IMR-90 (cell line): Measurements from ENCODE around the gene FARP1. TPM values are rescaled to one million over a fixed set of nuclear protein-coding genes. Genes with fewer than 3 reads are reported as not detected.
A peak's percentile ranks its signal among the peaks of the same experiment; 100 is the strongest.

Source experiments
- ATAC-seq: fragments of 200-7000 bp; cut with Tn5 transposase; 2 replicates; pipeline ENCODE4 v1.9.1; 2020; ENCODE audit warnings: low read depth, mild to moderate bottlenecking, moderate library complexity
- BruUV-seq: library from RNA; stranded (reverse); fragments of 400-500 nt; replicated peaks from 2 replicates; lab custom pipeline; 2021; lab: Mats Ljungman, UMichigan
- CTCF ChIA-PET: fragments of 300-600 bp; formaldehyde crosslinking; extraction: SDS; loops from one replicate; lab custom pipeline; 2021; ENCODE audit warnings: antibody characterized with exemption; lab: Yijun Ruan, JAX
- POLR2A ChIA-PET: fragments of 300-600 bp; sonication (Branson Sonifier 250); formaldehyde crosslinking; loops from one replicate; lab custom pipeline; 2022; ENCODE audit warnings: antibody characterized with exemption; ENCODE audit not compliant: unreplicated experiment; lab: Charles Lee
- DNase-seq: peaks from one replicate; pipeline ENCODE4 v3.0.0; 2013
- H2AFZ ChIP-seq: replicated peaks from 2 replicates; pipeline ENCODE3; 2013; ENCODE audit warnings: low read length, mild to moderate bottlenecking; ENCODE audit not compliant: poor library complexity
- H2AK5ac ChIP-seq: 2 replicates; pipeline ENCODE4 v1.6.1; 2013; ENCODE audit warnings: low read depth, low read length, inconsistent platforms
- H2AK9ac ChIP-seq: replicated peaks from 2 replicates; pipeline ENCODE3; 2013; ENCODE audit warnings: mild to moderate bottlenecking, low read depth, low read length, moderate library complexity; ENCODE audit not compliant: poor library complexity
- H2BK120ac ChIP-seq: 2 replicates; pipeline ENCODE4 v1.6.1; 2013; ENCODE audit warnings: low read depth, low read length, inconsistent platforms
- H2BK15ac ChIP-seq: 3 replicates; pipeline ENCODE4 v1.6.1; 2013; ENCODE audit warnings: low read depth, low read length, inconsistent platforms
- H2BK20ac ChIP-seq: 2 replicates; pipeline ENCODE4 v1.6.1; 2013; ENCODE audit warnings: low read depth, mild to moderate bottlenecking, inconsistent platforms, low read length, moderate library complexity
- H2BK5ac ChIP-seq: 2 replicates; pipeline ENCODE4 v1.6.1; 2013; ENCODE audit warnings: mild to moderate bottlenecking, low read depth, low read length, inconsistent platforms; ENCODE audit not compliant: poor library complexity, severe bottlenecking
- H3K14ac ChIP-seq: replicated peaks from 2 replicates; pipeline ENCODE4 v1.6.1; 2013; ENCODE audit warnings: low read depth, low read length, inconsistent platforms
- H3K18ac ChIP-seq: 2 replicates; pipeline ENCODE4 v1.6.1; 2013; ENCODE audit warnings: low read depth, low read length, control low read depth
- H3K23ac ChIP-seq: 2 replicates; pipeline ENCODE4 v1.6.1; 2013; ENCODE audit warnings: low read depth, low read length, inconsistent platforms
- H3K27ac ChIP-seq: 2 replicates; pipeline ENCODE4 v1.5.1; 2013; ENCODE audit warnings: mild to moderate bottlenecking, control low read depth, low read length; ENCODE audit not compliant: insufficient read depth
- H3K27me3 ChIP-seq: 2 replicates; pipeline ENCODE4 v1.6.1; 2013; ENCODE audit warnings: low read length; ENCODE audit not compliant: control insufficient read depth, insufficient read depth
- H3K36me3 ChIP-seq: 2 replicates; pipeline ENCODE4 v1.6.1; 2013; ENCODE audit warnings: low read length, mixed read lengths; ENCODE audit not compliant: control insufficient read depth, insufficient read depth
- H3K4ac ChIP-seq: 2 replicates; pipeline ENCODE4 v1.6.1; 2013; ENCODE audit warnings: low read depth, low read length, inconsistent platforms
- H3K4me1 ChIP-seq: 2 replicates; pipeline ENCODE4 v1.6.1; 2013; ENCODE audit warnings: low read length, mixed read lengths; ENCODE audit not compliant: control insufficient read depth, insufficient read depth
- H3K4me2 ChIP-seq: 2 replicates; pipeline ENCODE4 v1.6.1; 2013; ENCODE audit warnings: low read depth, mild to moderate bottlenecking, control low read depth, low read length, moderate library complexity
- H3K4me3 ChIP-seq: 2 replicates; pipeline ENCODE4 v1.5.1; 2013; ENCODE audit warnings: low read depth, mild to moderate bottlenecking, control low read depth, low read length, moderate library complexity; ENCODE audit not compliant: insufficient read depth
- H3K56ac ChIP-seq: 2 replicates; pipeline ENCODE4 v1.6.1; 2013; ENCODE audit warnings: low read length, inconsistent platforms; ENCODE audit not compliant: insufficient read depth; ENCODE audit errors: extremely low read depth
- H3K79me1 ChIP-seq, 2 experiments: 2 replicates each; pipeline ENCODE4 v1.6.1; 2013; ENCODE audit warnings: low read length in 2 of 2, inconsistent platforms in 1 of 2, low read depth in 1 of 2
- H3K9ac ChIP-seq: 2 replicates; pipeline ENCODE4 v1.6.1; 2013; ENCODE audit warnings: low read depth, low read length, control low read depth
- H3K9me1 ChIP-seq: 2 replicates; pipeline ENCODE4 v1.6.1; 2013; ENCODE audit warnings: low read length, inconsistent platforms; ENCODE audit not compliant: insufficient read depth
- H3K9me3 ChIP-seq: 2 replicates; pipeline ENCODE4 v1.6.1; 2013; ENCODE audit warnings: low read length; ENCODE audit not compliant: control insufficient read depth, insufficient read depth
- H4K20me1 ChIP-seq: 2 replicates; pipeline ENCODE4 v1.6.1; 2013; ENCODE audit warnings: low read length, inconsistent platforms; ENCODE audit not compliant: insufficient read depth
- H4K5ac ChIP-seq: 2 replicates; pipeline ENCODE4 v1.6.1; 2013; ENCODE audit warnings: mild to moderate bottlenecking, low read depth, low read length, control low read depth
- H4K8ac ChIP-seq, 2 experiments: 2 replicates each; pipeline ENCODE4 v1.6.1; 2013; ENCODE audit warnings: low read depth in 2 of 2, low read length in 2 of 2, control low read depth in 1 of 2, inconsistent platforms in 1 of 2
- H4K91ac ChIP-seq: 2 replicates; pipeline ENCODE4 v1.6.1; 2013; ENCODE audit warnings: low read depth, low read length, inconsistent platforms; ENCODE audit not compliant: insufficient read depth
- MXI1 ChIP-seq: IDR thresholded peaks from 2 replicates; pipeline ENCODE4 v1.6.1; 2012; ENCODE audit warnings: low read depth, mild to moderate bottlenecking, low read length, moderate library complexity, borderline replicate concordance
- NFE2L2 ChIP-seq: fragments of 150-350 bp; IDR thresholded peaks from 2 replicates; pipeline ENCODE4 v1.6.1; 2016; ENCODE audit warnings: low read depth, mild to moderate bottlenecking, low read length
- RAD21 ChIP-seq: IDR thresholded peaks from 2 replicates; pipeline ENCODE4 v1.6.1; 2012; ENCODE audit warnings: low read length, improper control_type of control experiment
- RFX5 ChIP-seq: IDR thresholded peaks from 2 replicates; pipeline ENCODE4 v1.8.0; 2012; ENCODE audit warnings: low read depth, mild to moderate bottlenecking, low read length, moderate library complexity
- SMC3 ChIP-seq: fragments of 150-350 bp; IDR thresholded peaks from 2 replicates; pipeline ENCODE4 v1.6.1; 2016; ENCODE audit warnings: low read depth, mild to moderate bottlenecking, antibody characterized with exemption, low read length, moderate library complexity
- WGBS, 2 experiments: methylation state at CpG; one replicate each; pipeline versions ENCODE4 v1.1.5 to v1.1.7; 2013; ENCODE audit warnings: missing lambda C conversion rate in 2 of 2; ENCODE audit not compliant: insufficient read length in 1 of 2; ENCODE audit errors: extremely low coverage in 2 of 2; 5-methylcytosine and 5-hydroxymethylcytosine counted together
- dilution Hi-C: fragments of 300-500 bp; cut with HindIII; formaldehyde crosslinking; loops from one replicate; pipeline ENCODE4 v1.14.3; 2018; ENCODE audit warnings: low sequenced_read_pairs; ENCODE audit not compliant: unreplicated experiment
- in situ Hi-C: fragments of 300-500 bp; cut with MboI; formaldehyde crosslinking; loops from 3 replicates; pipeline ENCODE4 v1.14.3; 2019; ENCODE audit warnings: low sequenced_read_pairs, inconsistent platforms, mixed read lengths
- intact Hi-C: fragments of 100-400 bp; cut with micrococcal nuclease; formaldehyde crosslinking; loops from 2 replicates; pipeline ENCODE4 v1.10.0; 2022
- polyA plus RNA-seq, 3 experiments: library from polyadenylated mRNA; depleted of rRNA; stranded (reverse); fragments of >200 nt; gene quantifications; 2 replicates each; pipeline ENCODE4 v1.2.3, GENCODE V29; 2012; ENCODE audit warnings: low replicate concordance in 1 of 3
- total RNA-seq: library from RNA; depleted of rRNA; stranded (reverse); fragments of >200 nt; gene quantifications from 2 replicates; pipeline ENCODE4 v1.2.3, GENCODE V29; 2012
- TF ChIP-seq, protein P1 (sequence below): conservative IDR thresholded peaks from 2 replicates; pipeline ENCODE4 v1.5.1; 2012; ENCODE audit warnings: mild to moderate bottlenecking, low read depth, low read length, improper control_type of control experiment
- TF ChIP-seq, protein P2 (sequence below): fragments of 150-350 bp; IDR thresholded peaks from 2 replicates; pipeline ENCODE4 v1.6.1; 2017; ENCODE audit warnings: mild to moderate bottlenecking, antibody characterized with exemption, low read length, low read depth

FARP1 gene
- total and polyA plus RNA-seq, 2 of the 4 experiments (the other 2 are of a cell fraction), result 39.6 to 57.0 TPM

DNA sequence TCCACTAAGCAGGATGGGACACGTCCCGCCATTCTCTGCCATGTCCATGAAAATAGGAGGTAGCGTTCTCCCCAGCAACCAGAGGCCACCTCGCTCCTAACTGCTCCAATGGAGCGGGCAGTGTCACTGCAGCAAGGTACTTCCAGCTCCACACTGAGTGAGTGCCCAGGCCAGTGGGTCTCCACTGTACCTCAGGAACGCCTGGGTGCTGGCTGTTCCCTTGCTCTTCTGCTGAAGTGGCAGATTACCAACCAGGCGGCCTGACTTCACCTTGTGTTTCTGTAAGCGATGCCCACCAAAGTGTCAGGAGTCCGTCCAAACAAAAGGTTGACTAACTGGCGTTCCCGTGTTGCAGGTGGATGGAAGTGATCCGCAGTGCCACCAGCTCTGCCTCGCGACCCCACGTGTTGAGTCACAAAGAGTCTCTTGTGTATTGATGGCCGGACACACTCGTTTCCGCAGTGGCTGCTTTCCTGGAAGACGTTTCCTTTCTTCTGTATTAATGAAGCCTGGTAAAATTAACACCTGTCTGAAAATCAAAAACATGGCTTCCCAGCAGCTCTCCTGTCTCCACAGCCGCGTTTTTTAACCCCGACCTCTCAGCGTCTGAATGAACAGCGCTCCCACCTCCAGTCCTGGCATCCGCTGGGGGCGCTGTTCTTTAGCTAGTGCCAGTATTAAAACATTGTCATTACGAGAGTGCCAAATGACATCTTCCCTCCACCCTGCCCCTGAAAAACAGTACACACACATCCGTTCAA lies 305.2 kb downstream of the FARP1 start:
- no peaks in the 10 kb centered on the region for H3K27me3 ChIP-seq
- H4K8ac ChIP-seq, result no peak overlapping the region
- DNase-seq (no peak), ATAC-seq (no peak)
- peaks cover 19% of the 10 kb centered on the region for H3K9me1 ChIP-seq
- peaks cover 35% of the 10 kb centered on the region for H4K20me1 ChIP-seq
- ChIA-PET POLR2A (no interaction called here), CTCF (interaction anchor here (1.0 kb wide), 1 partner anchor 34 kb away, joined by 3 read pairs; no protein-coding TSS in a partner anchor)
- H2AFZ ChIP-seq, result peak overlapping the region; percentile 33
- no peak overlapping the region for H2BK120ac ChIP-seq
- peaks cover 12% of the 10 kb centered on the region for H3K4me1 ChIP-seq
- H3K4me3 ChIP-seq, result no peak overlapping the region
- H3K14ac ChIP-seq, result no peak overlapping the region
- intact Hi-C loops (loop anchor here (10.0 kb wide), 1 partner anchor 593 kb away; no protein-coding TSS in a partner anchor), in situ Hi-C loops (loop anchor here (5.0 to 25.0 kb wide), 3 partner anchors 209 to 593 kb away; no protein-coding TSS in a partner anchor), dilution Hi-C loops (no loop called here)
- H3K23ac ChIP-seq, result no peak overlapping the region
- H2BK15ac ChIP-seq, result no peak overlapping the region
- H3K18ac ChIP-seq, result no peak overlapping the region
- H3K9me3 ChIP-seq, result no peaks in the 10 kb centered on the region
- H2AK9ac ChIP-seq, result peak overlapping the region; percentile 68
- peaks cover 6 to 67% of the 10 kb centered on the region in 2 experiments; a peak in 3 of 4 replicates for H3K79me1 ChIP-seq
- no peak overlapping the region for H3K4ac ChIP-seq
- no peak overlapping the region for H2BK20ac ChIP-seq
- WGBS, 2 experiments, result 79% methylated on average over 24 of the region's 28 CpGs; no CpG with 5 or more reads in 1 of the 2 experiments
- no peak overlapping the region for H3K56ac ChIP-seq
- H2BK5ac ChIP-seq, result no peak overlapping the region
- peaks cover 57% of the 10 kb centered on the region for H3K36me3 ChIP-seq
- H3K9ac ChIP-seq, result no peak overlapping the region
- BruUV-seq, result no TSS peak
- no peak overlapping the region for H3K27ac ChIP-seq
- TF ChIP-seq, protein P1, sequence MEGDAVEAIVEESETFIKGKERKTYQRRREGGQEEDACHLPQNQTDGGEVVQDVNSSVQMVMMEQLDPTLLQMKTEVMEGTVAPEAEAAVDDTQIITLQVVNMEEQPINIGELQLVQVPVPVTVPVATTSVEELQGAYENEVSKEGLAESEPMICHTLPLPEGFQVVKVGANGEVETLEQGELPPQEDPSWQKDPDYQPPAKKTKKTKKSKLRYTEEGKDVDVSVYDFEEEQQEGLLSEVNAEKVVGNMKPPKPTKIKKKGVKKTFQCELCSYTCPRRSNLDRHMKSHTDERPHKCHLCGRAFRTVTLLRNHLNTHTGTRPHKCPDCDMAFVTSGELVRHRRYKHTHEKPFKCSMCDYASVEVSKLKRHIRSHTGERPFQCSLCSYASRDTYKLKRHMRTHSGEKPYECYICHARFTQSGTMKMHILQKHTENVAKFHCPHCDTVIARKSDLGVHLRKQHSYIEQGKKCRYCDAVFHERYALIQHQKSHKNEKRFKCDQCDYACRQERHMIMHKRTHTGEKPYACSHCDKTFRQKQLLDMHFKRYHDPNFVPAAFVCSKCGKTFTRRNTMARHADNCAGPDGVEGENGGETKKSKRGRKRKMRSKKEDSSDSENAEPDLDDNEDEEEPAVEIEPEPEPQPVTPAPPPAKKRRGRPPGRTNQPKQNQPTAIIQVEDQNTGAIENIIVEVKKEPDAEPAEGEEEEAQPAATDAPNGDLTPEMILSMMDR, result peak; percentile 46
- TF ChIP-seq, protein P2, sequence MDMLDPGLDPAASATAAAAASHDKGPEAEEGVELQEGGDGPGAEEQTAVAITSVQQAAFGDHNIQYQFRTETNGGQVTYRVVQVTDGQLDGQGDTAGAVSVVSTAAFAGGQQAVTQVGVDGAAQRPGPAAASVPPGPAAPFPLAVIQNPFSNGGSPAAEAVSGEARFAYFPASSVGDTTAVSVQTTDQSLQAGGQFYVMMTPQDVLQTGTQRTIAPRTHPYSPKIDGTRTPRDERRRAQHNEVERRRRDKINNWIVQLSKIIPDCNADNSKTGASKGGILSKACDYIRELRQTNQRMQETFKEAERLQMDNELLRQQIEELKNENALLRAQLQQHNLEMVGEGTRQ, result no peak
- TF ChIP-seq RAD21, result peak; percentile 33
- TF ChIP-seq RFX5, result no peak
- no peak for TF ChIP-seq MXI1
- peak; percentile 20; the same call in 1 of the 2 replicates for TF ChIP-seq SMC3
- no peak for TF ChIP-seq NFE2L2
- no peak overlapping the region for H3K4me2 ChIP-seq
- no peak overlapping the region for H4K91ac ChIP-seq
- no peak overlapping the region for H4K5ac ChIP-seq
- no peak overlapping the region for H2AK5ac ChIP-seq
